Measurements from ENCODE around the gene MAP2K2. TPM values are rescaled to one million over a fixed set of nuclear protein-coding genes. Genes with fewer than 3 reads are reported as not detected.
A peak's percentile ranks its signal among the peaks of the same experiment; 100 is the strongest.
"Not testable (repeated sequence)": the region's sequence is repeated elsewhere in the genome, so short reads cannot be mapped to it uniquely, and the experiment has no call there.

The MAP2K2 gene
- total RNA-seq, 2 donors from 2014 or later, result 170 to 206 TPM

GRCh38 chr19:4142916-4143315 lies 19.0 kb upstream of the MAP2K2 start:
- not testable (repeated sequence) for H3K36me3 Mint-ChIP-seq; H3K27me3 Mint-ChIP-seq; DNase-seq (ENCODE audit: low spot score); H3K4me1 Mint-ChIP-seq (ENCODE audit: low read depth in 2 of 2); H3K4me3 Mint-ChIP-seq; H3K9me3 Mint-ChIP-seq; ATAC-seq; H3K27ac Mint-ChIP-seq

GRCh38 chr19:4140237-4140711 lies 16.4 kb upstream of the MAP2K2 start:
- Mint-ChIP-seq H3K27me3 (peaks cover 0 to 2% of the 10 kb centered on the region in 2 donors), H3K9me3 (no peaks in the 10 kb centered on the region), H3K4me3 (peak overlapping the region; percentile 51), H3K27ac (peak overlapping the region; percentile 42 to 69), H3K4me1 (ENCODE audit: low read depth in 2 of 2) (peaks cover 7 to 10% of the 10 kb centered on the region in 2 donors), H3K36me3 (no peaks in the 10 kb centered on the region)
- DNase-seq (ENCODE audit: low spot score) (no peak), ATAC-seq (peak; percentile 73 to 80)

GRCh38 chr19:4139614-4140236 lies 15.8 kb upstream of the MAP2K2 start:
- H3K9me3 Mint-ChIP-seq, result no peaks in the 10 kb centered on the region

GRCh38 chr19:4138445-4138844 lies 14.5 kb upstream of the MAP2K2 start:
- no peaks in the 10 kb centered on the region for H3K36me3 Mint-ChIP-seq
- H3K27me3 Mint-ChIP-seq, result no peaks in the 10 kb centered on the region
- DNase-seq (ENCODE audit: low spot score) (no peak), ATAC-seq (no peak)
- H3K27ac Mint-ChIP-seq, result no peak overlapping the region
- H3K4me1 Mint-ChIP-seq (ENCODE audit: low read depth in 2 of 2), result peaks cover 7 to 10% of the 10 kb centered on the region in 2 donors
- no peaks in the 10 kb centered on the region for H3K9me3 Mint-ChIP-seq
- H3K4me3 Mint-ChIP-seq, result no peak overlapping the region

More at GRCh38 chr19:4139614-4140236, 15.8 kb upstream of the MAP2K2 start:
- Mint-ChIP-seq H3K27ac (peak overlapping the region; percentile 42 to 69), H3K4me3 (peak overlapping the region; percentile 51), H3K27me3 (peaks cover 0 to 2% of the 10 kb centered on the region in 2 donors), H3K36me3 (no peaks in the 10 kb centered on the region), H3K4me1 (ENCODE audit: low read depth in 2 of 2) (peaks cover 7 to 10% of the 10 kb centered on the region in 2 donors)
- DNase-seq (ENCODE audit: low spot score), result peak; percentile 83
- ATAC-seq, result peak; percentile 89 to 92

- ATAC-seq, result no peak
- Mint-ChIP-seq H3K4me3 (no peak overlapping the region), H3K9me3 (no peaks in the 10 kb centered on the region), H3K27ac (no peak overlapping the region), H3K36me3 (no peaks in the 10 kb centered on the region), H3K27me3 (no peaks in the 10 kb centered on the region), H3K4me1 (ENCODE audit: low read depth in 2 of 2) (peaks cover 7 to 10% of the 10 kb centered on the region in 2 donors)
- DNase-seq (ENCODE audit: low spot score), result no peak
These were observed 12.8 kb upstream of the MAP2K2 start for GRCh38 chr19:4136680-4137088.

DNA sequence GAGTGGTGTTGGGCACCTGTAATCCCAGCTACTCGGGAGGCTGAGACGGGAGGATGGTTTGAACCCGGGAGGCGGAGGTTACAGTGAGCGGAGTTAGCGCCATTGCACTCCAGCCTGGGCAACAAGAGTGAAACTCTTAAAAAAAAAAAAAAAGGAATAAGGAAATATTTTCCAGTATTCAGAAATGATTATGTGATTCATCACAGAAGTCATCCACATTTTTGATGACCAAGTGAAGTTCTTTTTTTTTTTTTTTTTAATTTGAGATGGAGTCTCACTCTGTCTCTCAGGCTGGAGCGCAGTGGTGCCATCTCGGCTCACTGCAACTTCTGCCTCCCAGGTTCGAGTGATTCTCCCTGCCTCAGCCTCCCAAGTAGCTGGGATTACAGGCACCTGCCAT lies 11.5 kb upstream of the MAP2K2 start:
- H3K27ac Mint-ChIP-seq; H3K9me3 Mint-ChIP-seq; H3K4me1 Mint-ChIP-seq (ENCODE audit: low read depth in 2 of 2); ATAC-seq; H3K27me3 Mint-ChIP-seq; H3K4me3 Mint-ChIP-seq; DNase-seq (ENCODE audit: low spot score); H3K36me3 Mint-ChIP-seq: not testable (repeated sequence)

GRCh38 chr19:4134351-4134750 lies 10.4 kb upstream of the MAP2K2 start:
- Mint-ChIP-seq H3K36me3 (no peaks in the 10 kb centered on the region), H3K4me1 (ENCODE audit: low read depth in 2 of 2) (peaks cover 1 to 3% of the 10 kb centered on the region in 2 donors), H3K9me3 (no peaks in the 10 kb centered on the region), H3K27ac (no peak overlapping the region), H3K4me3 (no peak overlapping the region), H3K27me3 (peaks cover 0 to 4% of the 10 kb centered on the region in 2 donors)
- DNase-seq (ENCODE audit: low spot score) (no peak), ATAC-seq (no peak)

DNA sequence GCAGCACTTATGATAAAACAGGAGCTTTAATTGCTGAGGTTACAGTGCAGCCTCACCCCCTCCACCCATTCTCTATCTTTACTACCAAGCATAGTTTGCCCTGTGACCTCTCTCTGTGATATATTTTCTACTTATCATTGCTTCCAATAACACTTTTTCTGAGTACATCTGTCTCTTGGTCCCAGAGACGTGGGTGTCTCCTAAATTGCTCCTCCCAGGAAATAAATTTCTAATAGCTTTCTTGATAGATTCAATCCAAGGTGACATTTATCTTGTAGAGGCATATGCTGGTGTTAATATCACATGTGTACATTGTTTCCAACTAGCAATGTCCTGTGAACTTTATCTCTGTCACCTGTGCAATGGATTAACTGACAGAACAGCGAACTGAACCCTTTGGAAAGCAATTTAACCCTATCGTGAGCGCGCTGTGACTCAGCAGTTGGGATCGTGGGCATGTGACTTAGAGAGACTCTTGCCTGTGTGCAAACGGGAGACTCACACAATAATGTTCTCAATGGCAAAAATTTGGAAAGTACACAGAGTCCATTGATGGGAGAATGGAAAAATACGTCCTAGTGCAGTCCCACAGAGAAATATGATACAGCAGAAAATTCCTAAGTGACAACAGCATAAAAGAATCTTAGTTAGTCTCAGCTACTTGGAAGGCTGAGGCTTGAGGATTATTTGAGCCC lies 7.0 kb upstream of the MAP2K2 start:
- Mint-ChIP-seq H3K9me3 (no peaks in the 10 kb centered on the region), H3K4me3 (no peak overlapping the region), H3K4me1 (ENCODE audit: low read depth in 2 of 2) (no peaks in the 10 kb centered on the region), H3K36me3 (no peaks in the 10 kb centered on the region), H3K27ac (peak overlapping the region in 1 of 2 donors; percentile 50), H3K27me3 (peaks cover 0 to 4% of the 10 kb centered on the region in 2 donors)
- no peak for DNase-seq (ENCODE audit: low spot score)
- ATAC-seq, result no peak

DNA sequence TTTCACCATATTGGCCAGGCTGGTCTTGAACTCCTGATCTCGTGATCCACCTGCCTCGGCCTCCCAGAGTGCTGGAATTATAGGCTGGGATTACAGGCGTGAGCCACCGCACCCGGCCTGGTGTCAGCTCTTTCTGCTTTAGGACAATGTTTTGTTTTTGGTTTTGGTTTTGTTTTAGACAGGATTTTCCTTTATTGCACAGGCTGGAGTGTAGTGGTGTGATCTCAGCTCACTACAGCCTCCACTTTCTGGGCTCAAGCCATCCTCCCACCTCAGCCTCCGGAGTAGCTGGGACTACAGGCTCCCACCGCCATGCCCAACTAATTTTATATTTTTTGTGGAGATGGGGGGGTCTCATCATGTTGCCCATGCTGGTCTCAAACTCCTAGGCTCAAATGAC lies 5.1 kb upstream of the MAP2K2 start:
- not testable (repeated sequence) for H3K27me3 Mint-ChIP-seq; H3K9me3 Mint-ChIP-seq; H3K36me3 Mint-ChIP-seq; DNase-seq (ENCODE audit: low spot score); H3K4me1 Mint-ChIP-seq (ENCODE audit: low read depth in 2 of 2); H3K4me3 Mint-ChIP-seq; ATAC-seq
- H3K27ac Mint-ChIP-seq, result peak overlapping the region in 1 of 2 donors; percentile 21

DNA sequence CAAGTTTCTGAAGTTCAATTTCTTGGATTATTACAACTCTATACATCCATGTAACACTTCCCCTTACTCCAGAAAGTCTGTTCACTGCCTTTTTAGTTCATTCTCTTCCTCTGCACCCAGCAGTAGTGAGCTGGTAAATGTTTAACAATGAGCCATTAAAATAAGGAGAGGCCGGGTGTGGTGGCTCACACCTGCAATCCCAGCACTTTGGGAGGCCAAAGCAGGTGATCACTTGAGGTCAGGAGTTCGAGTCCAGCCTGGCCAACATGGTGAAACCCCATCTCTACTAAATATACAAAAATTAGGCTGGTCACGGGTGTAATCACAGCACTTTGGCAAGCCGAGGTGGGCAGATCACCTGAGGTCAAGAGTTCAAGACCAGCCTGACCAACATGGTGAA lies 3.4 kb upstream of the MAP2K2 start:
- H3K9me3 Mint-ChIP-seq; H3K27me3 Mint-ChIP-seq; DNase-seq (ENCODE audit: low spot score); H3K4me3 Mint-ChIP-seq; H3K36me3 Mint-ChIP-seq; ATAC-seq: not testable (repeated sequence)
- Mint-ChIP-seq H3K27ac (peak overlapping the region in 1 of 2 donors; percentile 56), H3K4me1 (ENCODE audit: low read depth in 2 of 2) (peaks cover 11 to 17% of the 10 kb centered on the region in 2 donors)

GRCh38 chr19:4124638-4125037 lies 716 bp upstream of the MAP2K2 start:
- Mint-ChIP-seq H3K27me3 (no peaks in the 10 kb centered on the region), H3K27ac (peak overlapping the region; percentile 26 to 54), H3K9me3 (no peaks in the 10 kb centered on the region), H3K4me3 (peak overlapping the region; percentile 68), H3K4me1 (ENCODE audit: low read depth in 2 of 2) (peaks cover 13 to 26% of the 10 kb centered on the region in 2 donors), H3K36me3 (no peaks in the 10 kb centered on the region)
- ATAC-seq, result no peak
- no peak for DNase-seq (ENCODE audit: low spot score)

GRCh38 chr19:4122480-4122879 lies 1.4 kb downstream of the MAP2K2 start:
- Mint-ChIP-seq H3K27ac (peak overlapping the region; percentile 98 to 99), H3K36me3 (no peaks in the 10 kb centered on the region)

GRCh38 chr19:4121815-4122214 lies 2.1 kb downstream of the MAP2K2 start:
- Mint-ChIP-seq H3K4me3 (no peak overlapping the region), H3K4me1 (ENCODE audit: low read depth in 2 of 2) (peaks cover 16 to 28% of the 10 kb centered on the region in 2 donors), H3K27ac (no peak overlapping the region), H3K9me3 (no peaks in the 10 kb centered on the region), H3K27me3 (no peaks in the 10 kb centered on the region), H3K36me3 (no peaks in the 10 kb centered on the region)
- ATAC-seq (no peak), DNase-seq (ENCODE audit: low spot score) (no peak)

More at GRCh38 chr19:4122480-4122879, 1.4 kb downstream of the MAP2K2 start:
- Mint-ChIP-seq H3K4me1 (ENCODE audit: low read depth in 2 of 2) (peaks cover 16 to 28% of the 10 kb centered on the region in 2 donors), H3K4me3 (peak overlapping the region; percentile 100), H3K9me3 (no peaks in the 10 kb centered on the region), H3K27me3 (no peaks in the 10 kb centered on the region)
- DNase-seq (ENCODE audit: low spot score), result no peak
- ATAC-seq, result no peak

DNA sequence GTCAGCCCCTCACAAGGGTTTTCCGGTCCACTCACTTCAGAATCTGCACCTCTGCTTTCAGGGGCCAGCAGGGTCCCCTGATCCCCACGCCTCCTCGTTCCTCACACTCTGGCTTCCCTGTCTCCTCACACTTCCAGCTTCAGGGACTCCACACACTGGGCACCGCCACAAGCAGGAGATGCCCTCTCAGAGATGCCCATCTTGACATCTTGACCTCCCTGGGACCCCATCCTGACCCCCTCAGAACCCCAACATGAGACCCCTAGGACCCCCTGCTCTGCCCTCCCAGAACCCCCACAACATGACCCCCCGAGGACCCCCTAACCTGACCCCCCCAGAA lies 2.7 kb downstream of the MAP2K2 start:
- no peaks in the 10 kb centered on the region for H3K27me3 Mint-ChIP-seq
- H3K4me3 Mint-ChIP-seq, result no peak overlapping the region

More for the DNA sequence above, 2.7 kb downstream of the MAP2K2 start:
- Mint-ChIP-seq H3K36me3 (no peaks in the 10 kb centered on the region), H3K9me3 (no peaks in the 10 kb centered on the region), H3K4me1 (ENCODE audit: low read depth in 2 of 2) (peaks cover 16 to 30% of the 10 kb centered on the region in 2 donors), H3K27ac (peak overlapping the region; percentile 12 to 15)
- DNase-seq (ENCODE audit: low spot score) (no peak), ATAC-seq (no peak)

Data from natural killer cell treated with Interleukin-12 subunit alpha and Interleukin-12 subunit beta and Interleukin-15 and Interleukin-18, amount 100 ng/mL, for 72 hours (primary cell).